ENCODE data around the gene SMAD2. TPM values are rescaled to one million over a fixed set of nuclear protein-coding genes. Genes with fewer than 3 reads are reported as not detected.
A peak's percentile ranks its signal among the peaks of the same experiment; 100 is the strongest.

Gene SMAD2
- total and polyA plus RNA-seq, 5 experiments from 2014 or later = 78.2 to 151 (median 116) TPM

DNA sequence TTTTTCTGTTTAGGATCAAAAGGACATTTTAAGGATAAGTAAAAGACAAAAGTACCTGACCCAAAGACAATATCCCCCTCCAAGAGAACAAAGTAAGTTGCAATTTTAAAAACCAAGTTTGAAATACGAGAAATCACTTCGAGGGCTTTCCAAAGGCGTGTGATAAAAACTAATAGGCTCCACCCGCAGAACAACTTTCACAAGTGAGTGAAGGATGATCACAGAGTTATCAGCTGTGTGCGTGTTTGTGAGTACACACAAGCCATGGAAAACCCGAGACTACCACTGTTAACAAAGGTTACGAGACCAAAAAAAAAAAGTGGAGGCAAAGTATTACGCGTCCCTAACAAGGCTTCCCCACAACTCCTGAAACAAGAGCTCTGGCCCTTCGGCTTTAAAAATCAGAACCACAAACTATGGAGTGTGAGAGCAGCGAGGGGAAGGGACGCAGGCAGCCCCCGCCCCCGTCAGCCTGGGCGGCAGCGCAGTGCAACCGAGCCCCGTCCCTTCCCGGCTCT, 719 bp downstream of the SMAD2 start:
- no peaks in the 10 kb centered on the region for H3K9me3 Mint-ChIP-seq
- DNase-seq = peak in 1 of 10 donors; percentile 2
- H3K27me3 Mint-ChIP-seq = no peaks in the 10 kb centered on the region
- peak in 1 of 2 donors; percentile 6 for ATAC-seq
- peaks cover 40 to 60% (median 55%) of the 10 kb centered on the region in 4 donors for H3K4me1 Mint-ChIP-seq
- H3K4me3 Mint-ChIP-seq = peak overlapping the region; percentile 82 to 94 (median 88)
- H3K36me3 Mint-ChIP-seq = no peaks in the 10 kb centered on the region
- POLR2A ChIA-PET = interaction anchor here (0.7 to 2.8 kb wide), 14 partner anchors 9 to 78 kb away, joined by 3 to 36 read pairs (median 7); no protein-coding TSS in a partner anchor
- H3K27ac Mint-ChIP-seq = peak overlapping the region; percentile 56 to 93 (median 90)

GRCh38 chr18:47928466-47928865, 2.0 kb downstream of the SMAD2 start:
- Mint-ChIP-seq H3K36me3 (no peaks in the 10 kb centered on the region), H3K9me3 (no peaks in the 10 kb centered on the region), H3K4me3 (peak overlapping the region; percentile 69 to 94 (median 83)), H3K27me3 (no peaks in the 10 kb centered on the region), H3K4me1 (peaks cover 37 to 68% (median 66%) of the 10 kb centered on the region in 4 donors), H3K27ac (peak overlapping the region; percentile 11 to 86 (median 76))
- POLR2A ChIA-PET = interaction anchor here (1.3 kb wide), 2 partner anchors 28 to 36 kb away, joined by 3 to 4 read pairs; no protein-coding TSS in a partner anchor
- no peak for ATAC-seq
- DNase-seq = peak in 3 of 10 donors; percentile 10 to 27 (median 19)

- Mint-ChIP-seq H3K27ac (peak overlapping the region; percentile 15 to 85 (median 52)), H3K27me3 (no peaks in the 10 kb centered on the region), H3K4me1 (peaks cover 43 to 80% (median 71%) of the 10 kb centered on the region in 4 donors), H3K9me3 (no peaks in the 10 kb centered on the region), H3K4me3 (peak overlapping the region in 9 of 10 donors; percentile 11 to 83 (median 35)), H3K36me3 (peaks cover 0 to 6% (median 0%) of the 10 kb centered on the region in 3 donors)
- ATAC-seq (no peak), DNase-seq (no peak)
- POLR2A ChIA-PET = interaction anchor here (1.5 kb wide), 1 partner anchor 55 kb away, joined by 4 read pairs; no protein-coding TSS in a partner anchor
These were observed 4.2 kb downstream of the SMAD2 start for GRCh38 chr18:47926101-47926850.

DNA sequence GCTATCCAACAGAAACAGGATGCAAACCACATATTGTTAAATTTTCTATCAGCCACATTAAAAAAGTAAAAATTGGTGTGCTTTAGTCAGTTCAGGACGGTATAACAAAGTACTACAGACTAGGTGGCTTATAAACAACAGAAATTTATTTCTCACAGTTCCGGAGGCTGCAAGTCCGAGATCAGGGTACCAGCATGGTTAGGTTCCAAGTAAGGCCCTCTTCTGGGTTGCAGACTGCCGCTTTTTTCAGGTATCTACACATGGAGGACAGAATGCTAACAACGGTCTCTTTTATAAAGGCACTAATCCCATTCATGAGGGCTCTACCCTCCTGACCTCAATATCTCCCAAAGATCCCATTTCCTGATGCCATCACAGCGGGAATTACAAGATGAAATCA, 10.5 kb downstream of the SMAD2 start:
- POLR2A ChIA-PET = interaction anchor here (1.8 kb wide), 1 partner anchor 10 kb away, joined by 3 read pairs; no protein-coding TSS in a partner anchor
- Mint-ChIP-seq H3K36me3 (peaks cover 0 to 19% (median 7%) of the 10 kb centered on the region in 3 donors), H3K27ac (peak overlapping the region in 7 of 10 donors; percentile 8 to 80 (median 28)), H3K4me1 (peaks cover 30 to 91% (median 81%) of the 10 kb centered on the region in 4 donors), H3K27me3 (no peaks in the 10 kb centered on the region), H3K9me3 (no peaks in the 10 kb centered on the region), H3K4me3 (no peak overlapping the region)
- ATAC-seq (no peak), DNase-seq (no peak)

DNA sequence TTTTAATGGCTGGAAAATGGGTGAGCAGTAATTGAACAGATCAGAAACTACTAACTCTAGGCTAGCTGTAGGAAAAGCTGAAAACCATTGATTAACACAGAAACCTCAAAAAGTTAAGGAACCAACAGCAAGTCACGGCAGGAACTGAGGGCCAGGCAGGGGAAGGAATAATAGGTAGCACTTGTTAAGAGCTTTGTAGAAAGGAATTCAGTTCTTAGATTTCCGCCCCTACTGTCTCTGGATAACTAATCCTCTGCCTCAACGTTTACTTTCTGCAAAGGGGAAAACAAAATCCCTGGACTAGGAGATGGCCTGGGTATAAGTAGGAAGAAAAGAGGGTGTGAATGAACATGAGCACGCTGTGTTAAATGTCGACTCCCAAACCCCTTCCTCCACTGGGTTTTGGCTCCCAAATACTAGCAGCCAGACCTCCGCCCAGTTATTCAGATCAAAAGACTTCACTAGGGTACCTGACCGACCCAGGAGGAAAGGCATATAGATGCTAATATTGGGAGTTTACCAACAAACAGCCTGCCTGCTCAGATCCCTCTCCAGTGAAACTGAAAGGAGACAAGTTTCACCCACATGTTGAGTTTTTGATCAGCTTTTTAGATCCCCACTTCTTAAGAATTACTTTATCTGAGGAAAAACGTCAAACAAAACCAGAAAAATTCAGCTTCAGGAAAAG, 12.4 kb downstream of the SMAD2 start:
- H3K9me3 Mint-ChIP-seq = no peaks in the 10 kb centered on the region
- DNase-seq = no peak
- peak overlapping the region in 8 of 10 donors; percentile 8 to 64 (median 20) for H3K4me3 Mint-ChIP-seq
- ATAC-seq = no peak
- POLR2A ChIA-PET = interaction anchor here (1.0 kb wide), 1 partner anchor 9 kb away, joined by 3 read pairs; no protein-coding TSS in a partner anchor
- peaks cover 28 to 91% (median 75%) of the 10 kb centered on the region in 4 donors for H3K4me1 Mint-ChIP-seq
- peak overlapping the region; percentile 22 to 83 (median 66) for H3K27ac Mint-ChIP-seq
- peaks cover 0 to 19% (median 7%) of the 10 kb centered on the region in 3 donors for H3K36me3 Mint-ChIP-seq
- no peaks in the 10 kb centered on the region for H3K27me3 Mint-ChIP-seq

- Mint-ChIP-seq H3K27me3 (no peaks in the 10 kb centered on the region), H3K4me1 (peaks cover 31 to 91% (median 82%) of the 10 kb centered on the region in 4 donors), H3K9me3 (no peaks in the 10 kb centered on the region), H3K27ac (peak overlapping the region in 7 of 10 donors; percentile 15 to 83 (median 58)), H3K4me3 (no peak overlapping the region), H3K36me3 (peaks cover 0 to 15% (median 10%) of the 10 kb centered on the region in 3 donors)
- no peak for ATAC-seq
- DNase-seq = no peak
- POLR2A ChIA-PET = no interaction called here
These were observed 14.5 kb downstream of the SMAD2 start for GRCh38 chr18:47915930-47916329.

GRCh38 chr18:47915229-47915628, 15.2 kb downstream of the SMAD2 start:
- no peak overlapping the region for H3K4me3 Mint-ChIP-seq
- H3K36me3 Mint-ChIP-seq = peaks cover 0 to 17% (median 10%) of the 10 kb centered on the region in 3 donors
- H3K27ac Mint-ChIP-seq = peak overlapping the region; percentile 15 to 83 (median 54)
- no peak for ATAC-seq
- H3K27me3 Mint-ChIP-seq = no peaks in the 10 kb centered on the region
- POLR2A ChIA-PET = no interaction called here
- no peaks in the 10 kb centered on the region for H3K9me3 Mint-ChIP-seq
- no peak for DNase-seq
- peaks cover 32 to 92% (median 83%) of the 10 kb centered on the region in 4 donors for H3K4me1 Mint-ChIP-seq

DNA sequence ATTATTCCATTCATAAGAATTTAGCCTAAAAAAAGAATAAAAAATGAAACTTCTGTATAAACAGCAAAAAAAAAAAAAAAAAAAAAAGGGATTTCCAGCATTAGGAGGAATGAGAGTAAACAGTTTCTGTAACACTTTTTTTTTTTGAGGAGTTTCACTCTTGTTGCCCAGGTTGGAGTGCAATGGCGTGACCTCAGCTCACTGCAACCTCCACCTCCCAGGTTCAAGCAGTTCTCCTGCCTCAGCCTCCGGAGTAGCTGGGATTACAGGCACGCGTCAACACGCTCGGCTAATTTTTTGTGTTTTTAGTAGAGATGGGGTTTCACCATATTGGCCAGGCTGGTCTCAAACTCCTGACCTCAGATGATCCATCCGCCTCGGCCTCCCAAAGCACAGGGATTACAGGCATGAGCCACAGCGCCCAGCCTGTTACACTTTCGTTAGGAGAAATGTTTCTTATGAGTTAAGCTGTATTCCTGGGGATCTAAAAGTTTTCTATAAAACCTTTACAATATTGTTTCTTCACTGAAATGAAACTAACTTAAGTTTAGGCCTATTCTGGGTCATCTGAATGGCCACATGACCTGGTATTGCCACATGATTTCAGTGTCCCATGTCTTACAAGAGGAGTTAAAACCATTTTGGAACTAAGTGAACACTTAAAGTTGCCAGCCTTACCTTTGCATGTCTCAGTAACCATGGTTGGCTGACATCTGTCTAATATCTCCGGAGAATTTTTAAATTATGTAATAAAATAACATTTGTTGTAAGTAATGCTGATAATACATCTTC, 17.5 kb downstream of the SMAD2 start:
- ATAC-seq = no peak
- POLR2A ChIA-PET = interaction anchor here (0.6 to 2.1 kb wide), 5 partner anchors 11 to 193 kb away, joined by 3 to 10 read pairs (median 7); partner anchors contain the start of gene SMAD2
- Mint-ChIP-seq H3K27me3 (no peaks in the 10 kb centered on the region), H3K36me3 (peaks cover 0 to 21% (median 13%) of the 10 kb centered on the region in 3 donors), H3K27ac (peak overlapping the region; percentile 17 to 89 (median 76)), H3K4me3 (peak overlapping the region in 8 of 10 donors; percentile 14 to 69 (median 40)), H3K4me1 (peaks cover 34 to 91% (median 81%) of the 10 kb centered on the region in 4 donors), H3K9me3 (no peaks in the 10 kb centered on the region)
- DNase-seq = no peak

GRCh38 chr18:47912343-47912742, 18.1 kb downstream of the SMAD2 start:
- Mint-ChIP-seq H3K4me1 (peaks cover 32 to 91% (median 81%) of the 10 kb centered on the region in 4 donors), H3K9me3 (peaks cover 0 to 2% (median 0%) of the 10 kb centered on the region in 9 donors), H3K27ac (peak overlapping the region; percentile 17 to 87 (median 80)), H3K4me3 (peak overlapping the region in 9 of 10 donors; percentile 5 to 69 (median 43)), H3K36me3 (peaks cover 0 to 19% (median 16%) of the 10 kb centered on the region in 3 donors), H3K27me3 (no peaks in the 10 kb centered on the region)
- ATAC-seq (peak; percentile 52 to 55), DNase-seq (no peak)
- POLR2A ChIA-PET = interaction anchor here (1.2 to 2.1 kb wide), 2 partner anchors 11 to 18 kb away, joined by 4 to 7 read pairs; partner anchors contain the start of gene SMAD2

- peak overlapping the region; percentile 2 to 69 (median 42) for H3K4me3 Mint-ChIP-seq
- ATAC-seq = peak; percentile 71 to 83
- H3K27ac Mint-ChIP-seq = peak overlapping the region; percentile 17 to 87 (median 76)
- no peaks in the 10 kb centered on the region for H3K27me3 Mint-ChIP-seq
- POLR2A ChIA-PET = interaction anchor here (0.6 to 2.1 kb wide), 3 partner anchors 10 to 52 kb away, joined by 4 to 7 read pairs (median 4); partner anchors contain the start of gene SMAD2
- DNase-seq = peak in 2 of 10 donors; percentile 16 to 21
- peaks cover 35 to 91% (median 81%) of the 10 kb centered on the region in 4 donors for H3K4me1 Mint-ChIP-seq
- H3K9me3 Mint-ChIP-seq = peaks cover 0 to 4% (median 2%) of the 10 kb centered on the region in 9 donors
- H3K36me3 Mint-ChIP-seq = peaks cover 4 to 22% (median 21%) of the 10 kb centered on the region in 3 donors
These were observed 18.6 kb downstream of the SMAD2 start for GRCh38 chr18:47911877-47912276.

DNA sequence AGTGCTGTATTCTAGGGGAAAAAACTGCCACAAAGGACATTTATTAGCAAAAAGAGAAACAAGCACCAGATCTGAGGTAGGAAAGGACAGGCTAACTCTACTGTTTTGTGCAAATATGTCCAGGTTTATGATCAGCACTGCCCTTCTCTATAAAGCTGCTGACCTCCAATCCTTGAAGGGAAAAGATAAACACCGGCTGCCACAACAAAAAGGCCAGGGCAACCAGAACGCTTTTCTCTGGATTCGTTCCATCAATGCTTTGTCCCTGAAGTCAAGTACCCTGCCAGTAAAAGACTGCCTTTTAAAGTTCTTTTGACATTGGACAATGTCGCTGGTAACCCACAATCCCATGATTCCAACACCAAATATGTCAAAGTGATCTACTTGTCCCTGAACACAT, 21.0 kb downstream of the SMAD2 start:
- Mint-ChIP-seq H3K36me3 (peaks cover 12 to 42% (median 25%) of the 10 kb centered on the region in 3 donors), H3K27ac (peak overlapping the region in 7 of 10 donors; percentile 17 to 84 (median 53)), H3K4me3 (peak overlapping the region in 2 of 10 donors; percentile 27 to 47), H3K9me3 (peaks cover 2 to 23% (median 8%) of the 10 kb centered on the region in 9 donors), H3K4me1 (peaks cover 33 to 90% (median 75%) of the 10 kb centered on the region in 4 donors), H3K27me3 (no peaks in the 10 kb centered on the region)
- DNase-seq (no peak), ATAC-seq (no peak)
- POLR2A ChIA-PET = no interaction called here

Measured in naive thymus-derived CD8-positive, alpha-beta T cell (primary cell).